ENCODE measurements around the gene CHN2.

The CHN2 gene

DNA sequence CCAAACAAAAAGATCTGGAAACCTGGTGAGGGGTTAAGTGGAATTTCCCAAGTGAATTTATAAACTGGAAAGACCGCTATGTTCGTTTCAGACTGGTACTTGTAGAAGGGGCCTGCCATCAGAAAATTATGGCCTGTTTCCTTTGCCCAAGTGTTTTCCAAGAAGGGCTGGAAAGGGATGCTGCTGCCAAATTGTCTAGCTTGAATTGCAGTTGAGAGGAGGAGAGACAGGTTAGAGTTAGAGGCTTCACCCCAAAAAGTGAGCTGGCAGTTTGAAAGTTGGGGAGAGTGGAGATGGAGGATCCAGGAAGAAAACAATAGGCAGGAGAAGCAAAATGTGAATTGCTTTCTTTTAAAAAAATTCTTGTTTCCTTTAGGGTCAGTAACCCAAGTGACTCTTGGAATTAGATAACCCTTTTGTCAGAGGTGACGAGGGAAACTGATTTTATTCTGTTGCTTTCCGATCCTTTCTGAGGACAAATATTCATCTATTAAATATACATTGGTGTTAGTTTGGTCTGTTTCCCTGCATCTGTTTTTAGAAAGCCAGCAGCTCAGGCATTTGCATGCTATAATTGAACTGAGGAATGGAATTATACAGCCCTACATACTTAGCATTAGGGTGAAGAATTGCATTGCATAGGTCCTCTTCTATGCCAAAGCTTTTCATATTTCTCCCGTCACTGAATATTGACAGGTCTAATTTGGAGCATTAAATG, 286.5 kb downstream of the CHN2 start:
- TF ChIP-seq, protein P1, sequence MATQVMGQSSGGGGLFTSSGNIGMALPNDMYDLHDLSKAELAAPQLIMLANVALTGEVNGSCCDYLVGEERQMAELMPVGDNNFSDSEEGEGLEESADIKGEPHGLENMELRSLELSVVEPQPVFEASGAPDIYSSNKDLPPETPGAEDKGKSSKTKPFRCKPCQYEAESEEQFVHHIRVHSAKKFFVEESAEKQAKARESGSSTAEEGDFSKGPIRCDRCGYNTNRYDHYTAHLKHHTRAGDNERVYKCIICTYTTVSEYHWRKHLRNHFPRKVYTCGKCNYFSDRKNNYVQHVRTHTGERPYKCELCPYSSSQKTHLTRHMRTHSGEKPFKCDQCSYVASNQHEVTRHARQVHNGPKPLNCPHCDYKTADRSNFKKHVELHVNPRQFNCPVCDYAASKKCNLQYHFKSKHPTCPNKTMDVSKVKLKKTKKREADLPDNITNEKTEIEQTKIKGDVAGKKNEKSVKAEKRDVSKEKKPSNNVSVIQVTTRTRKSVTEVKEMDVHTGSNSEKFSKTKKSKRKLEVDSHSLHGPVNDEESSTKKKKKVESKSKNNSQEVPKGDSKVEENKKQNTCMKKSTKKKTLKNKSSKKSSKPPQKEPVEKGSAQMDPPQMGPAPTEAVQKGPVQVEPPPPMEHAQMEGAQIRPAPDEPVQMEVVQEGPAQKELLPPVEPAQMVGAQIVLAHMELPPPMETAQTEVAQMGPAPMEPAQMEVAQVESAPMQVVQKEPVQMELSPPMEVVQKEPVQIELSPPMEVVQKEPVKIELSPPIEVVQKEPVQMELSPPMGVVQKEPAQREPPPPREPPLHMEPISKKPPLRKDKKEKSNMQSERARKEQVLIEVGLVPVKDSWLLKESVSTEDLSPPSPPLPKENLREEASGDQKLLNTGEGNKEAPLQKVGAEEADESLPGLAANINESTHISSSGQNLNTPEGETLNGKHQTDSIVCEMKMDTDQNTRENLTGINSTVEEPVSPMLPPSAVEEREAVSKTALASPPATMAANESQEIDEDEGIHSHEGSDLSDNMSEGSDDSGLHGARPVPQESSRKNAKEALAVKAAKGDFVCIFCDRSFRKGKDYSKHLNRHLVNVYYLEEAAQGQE (IDR thresholded peaks at IDR 0.05; ENCODE audit: insufficient read depth in 1 of 2, low read depth in 2 of 2, low read length in 2 of 2), result no peak
- TF ChIP-seq POLR2AphosphoS5 (IDR thresholded peaks at IDR 0.05; ENCODE audit: low read depth, low read length), result no peak

GRCh38 chr7:29482056-29482455, 287.5 kb downstream of the CHN2 start:
- TF ChIP-seq TAF1 (IDR thresholded peaks at IDR 0.05; ENCODE audit: borderline replicate concordance, insufficient read depth, low read length) (no peak), SIN3A (IDR thresholded peaks at IDR 0.05; ENCODE audit: borderline replicate concordance, insufficient read depth, low read length) (no peak), FOXP2 (optimal IDR thresholded peaks at IDR 0.05; ENCODE audit: borderline replicate concordance, extremely low read depth, extremely low read length, insufficient read depth) (no peak), POLR2AphosphoS5 (IDR thresholded peaks at IDR 0.05; ENCODE audit: low read depth, low read length) (no peak)
- TF ChIP-seq, protein P1 (IDR thresholded peaks at IDR 0.05; ENCODE audit: insufficient read depth in 1 of 2, low read depth in 2 of 2, low read length in 2 of 2), result no peak

DNA sequence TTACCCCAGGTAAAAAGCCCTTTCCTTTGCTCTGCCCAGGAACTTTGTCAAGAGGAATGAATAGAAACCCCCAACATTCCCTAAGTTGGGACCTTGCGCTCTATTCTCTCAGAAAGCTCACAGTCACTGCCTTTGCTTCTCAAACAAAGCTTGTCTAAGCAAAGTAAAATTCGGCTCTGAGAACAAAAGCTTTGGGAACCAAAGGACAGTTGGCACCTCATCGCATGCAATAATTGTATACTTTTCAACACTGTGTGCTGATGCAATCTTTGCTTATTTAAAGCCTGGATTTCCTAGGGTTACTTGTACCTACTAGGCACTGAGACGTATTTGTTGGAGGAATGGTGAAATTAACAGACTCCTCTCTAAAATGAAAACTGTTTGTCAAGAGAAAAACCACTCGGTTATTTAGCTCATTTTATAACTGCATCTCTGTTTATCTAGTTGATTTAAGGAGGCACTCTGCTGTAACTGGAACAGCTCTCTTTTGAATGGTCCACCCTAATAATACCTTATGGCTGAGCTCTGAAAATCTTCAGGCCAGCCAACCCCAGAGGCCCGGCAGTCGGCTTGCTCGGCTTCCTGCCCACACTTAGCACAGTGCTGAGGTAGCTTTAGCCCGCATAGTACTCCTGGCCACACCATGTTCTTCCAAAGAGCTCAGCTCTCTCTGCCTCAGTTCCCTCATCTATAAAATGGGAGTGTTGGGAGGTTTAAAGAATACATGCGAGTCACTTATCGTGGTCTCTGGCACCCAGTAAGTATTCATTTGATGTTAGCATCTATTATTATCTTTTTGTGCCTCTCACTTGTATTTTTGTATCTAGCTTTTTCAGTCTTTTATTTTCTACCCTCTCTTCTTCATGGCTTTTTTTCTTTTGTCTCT, 288.9 kb downstream of the CHN2 start:
- TF ChIP-seq TAF1 (IDR thresholded peaks at IDR 0.05; ENCODE audit: borderline replicate concordance, insufficient read depth, low read length) (no peak), POLR2AphosphoS5 (IDR thresholded peaks at IDR 0.05; ENCODE audit: low read depth, low read length) (no peak), FOXP2 (optimal IDR thresholded peaks at IDR 0.05; ENCODE audit: borderline replicate concordance, extremely low read depth, extremely low read length, insufficient read depth) (no peak), SIN3A (IDR thresholded peaks at IDR 0.05; ENCODE audit: borderline replicate concordance, insufficient read depth, low read length) (no peak)
- TF ChIP-seq, protein P1 (IDR thresholded peaks at IDR 0.05; ENCODE audit: insufficient read depth in 1 of 2, low read depth in 2 of 2, low read length in 2 of 2), result no peak

DNA sequence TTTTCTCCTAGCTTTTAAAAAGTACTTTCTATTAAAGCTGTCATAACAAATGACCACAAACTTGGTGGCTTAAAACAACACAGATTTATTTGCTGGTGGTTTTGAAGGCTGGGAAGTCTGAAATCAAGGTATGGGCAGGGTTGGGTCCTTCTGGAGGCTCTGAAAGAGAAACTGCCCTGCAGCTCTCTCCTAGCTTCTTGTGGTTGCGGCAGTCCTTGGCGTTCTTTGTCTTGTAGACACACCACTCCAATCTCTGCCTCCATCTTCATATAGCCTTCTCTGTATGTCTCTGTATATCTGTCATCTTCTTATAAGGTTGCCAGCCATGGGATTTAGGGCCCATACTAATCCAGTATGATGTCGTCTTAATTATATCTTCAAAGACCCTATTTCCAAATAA, 289.7 kb downstream of the CHN2 start:
- TF ChIP-seq FOXP2 (optimal IDR thresholded peaks at IDR 0.05; ENCODE audit: borderline replicate concordance, extremely low read depth, extremely low read length, insufficient read depth), result no peak
- TF ChIP-seq, protein P1 (IDR thresholded peaks at IDR 0.05; ENCODE audit: insufficient read depth in 1 of 2, low read depth in 2 of 2, low read length in 2 of 2), result no peak
- no peak for TF ChIP-seq TAF1 (IDR thresholded peaks at IDR 0.05; ENCODE audit: borderline replicate concordance, insufficient read depth, low read length)
- TF ChIP-seq POLR2AphosphoS5 (IDR thresholded peaks at IDR 0.05; ENCODE audit: low read depth, low read length), result no peak
- TF ChIP-seq SIN3A (IDR thresholded peaks at IDR 0.05; ENCODE audit: borderline replicate concordance, insufficient read depth, low read length), result no peak

Data from PFSK-1 (cell line).